HG02798 (cell line): ENCODE data around the gene PKD2.
"Not testable (repeated sequence)": the region's sequence is repeated elsewhere in the genome, so short reads cannot be mapped to it uniquely, and the experiment has no call there.

Experiments used
- ATAC-seq: cut with Tn5 transposase; IDR thresholded peaks from one replicate; pipeline ENCODE4 v1.9.1; 2021; ENCODE audit warnings: mild to moderate bottlenecking; ENCODE audit not compliant: unreplicated experiment, poor library complexity

PKD2 gene

DNA sequence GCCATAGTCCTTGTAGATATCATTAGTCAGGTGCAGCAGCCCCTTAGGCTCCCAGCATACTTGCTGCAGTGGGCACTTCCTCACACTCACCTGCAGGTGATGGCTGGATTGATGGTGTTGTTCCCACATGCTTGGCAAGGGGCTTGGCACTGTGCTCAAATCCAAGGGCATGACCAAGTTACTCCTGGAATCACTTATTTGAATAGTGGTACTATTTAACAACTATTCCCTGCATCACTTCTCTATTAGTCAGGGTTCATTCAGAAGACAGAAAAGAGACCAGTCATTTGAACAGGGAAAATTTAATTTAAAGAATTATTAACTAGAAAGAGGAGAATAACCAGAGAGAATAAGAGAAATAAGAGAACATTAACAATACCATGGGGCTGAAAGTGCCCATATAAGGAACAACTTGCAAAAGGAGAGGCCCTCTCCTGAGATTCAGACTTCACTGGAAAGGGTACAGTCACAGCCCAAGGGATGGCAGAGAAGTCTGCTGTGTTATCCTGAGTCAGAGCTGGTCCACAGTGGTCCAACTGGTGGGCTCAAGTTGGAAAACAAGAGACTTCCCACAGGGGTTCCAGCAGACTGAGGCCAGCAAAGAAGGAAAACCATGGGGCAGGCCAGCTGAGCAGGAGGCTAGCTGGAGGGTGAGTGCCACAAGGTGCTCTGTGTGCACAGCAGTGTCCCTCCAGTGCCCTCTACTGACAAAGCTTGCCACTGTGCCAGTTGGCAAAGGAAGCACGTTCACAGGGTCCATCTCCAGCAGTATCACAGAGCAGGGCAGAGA, 22.1 kb upstream of the PKD2 start:
- peak; percentile 89 for ATAC-seq

- no peak for ATAC-seq
Measured at GRCh38 chr4:87985887-87986200, 21.6 kb upstream of the PKD2 start.

- ATAC-seq: no peak
Measured at GRCh38 chr4:87986508-87986907, 20.9 kb upstream of the PKD2 start.

DNA sequence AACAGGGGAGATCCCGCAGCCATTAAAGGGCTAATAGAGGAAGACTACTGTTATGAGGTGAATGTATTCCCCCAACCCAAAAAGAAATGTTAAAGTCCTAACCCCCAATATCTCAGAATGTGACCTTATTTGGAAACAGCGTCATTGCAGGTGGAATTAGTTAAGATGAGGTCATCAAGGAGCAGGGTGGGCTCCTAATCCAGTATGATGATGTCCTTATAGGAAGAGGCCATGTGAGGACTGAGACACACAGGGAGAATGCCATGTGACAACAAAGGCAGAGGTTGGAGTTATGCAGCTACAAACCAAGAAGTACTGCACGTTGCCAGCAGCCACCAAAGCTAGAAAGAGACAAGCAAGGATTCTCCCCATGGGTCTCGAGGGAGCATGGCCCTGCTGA, 17.7 kb upstream of the PKD2 start:
- ATAC-seq: no peak

DNA sequence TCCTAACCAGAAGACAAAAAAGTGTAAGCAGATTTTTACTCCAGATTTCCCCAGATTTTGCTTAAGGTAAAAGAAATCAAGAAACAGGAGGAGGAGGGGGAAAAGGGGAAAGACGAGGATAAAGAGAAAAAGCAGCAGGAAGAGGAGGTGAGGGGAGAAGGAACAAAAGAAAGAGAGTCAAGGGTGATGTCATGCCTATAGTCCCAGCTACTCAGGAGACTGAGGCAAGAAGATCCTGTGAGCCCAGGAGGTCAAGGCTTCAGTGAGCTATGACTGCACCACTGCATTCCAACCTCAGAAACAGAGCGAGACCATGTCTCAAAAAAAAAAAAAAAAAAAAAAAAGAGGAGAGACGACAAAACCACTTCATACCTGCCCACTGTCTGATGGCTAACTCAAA, 12.0 kb upstream of the PKD2 start:
- ATAC-seq: no peak

- ATAC-seq: not testable (repeated sequence)
Measured at GRCh38 chr4:87999191-87999691, 8.2 kb upstream of the PKD2 start.

DNA sequence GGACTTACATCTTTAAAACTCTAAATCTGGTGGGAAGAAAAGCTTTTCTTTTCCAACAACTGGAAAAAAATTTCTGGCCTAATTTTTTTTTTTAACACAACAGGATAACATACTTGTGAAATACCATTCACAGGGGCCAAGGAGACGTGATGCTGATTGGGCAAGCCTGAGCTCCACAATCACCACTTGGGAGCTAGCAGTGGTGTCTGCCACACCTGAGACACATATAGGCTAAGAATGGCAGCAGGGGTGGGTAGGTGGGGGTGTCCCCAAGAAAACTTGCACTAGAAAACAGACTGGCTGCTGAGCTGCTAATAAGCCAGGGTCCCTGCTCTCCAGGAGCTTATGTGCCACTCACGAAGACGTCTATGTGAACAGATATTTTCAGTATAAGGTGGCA, 5.6 kb upstream of the PKD2 start:
- ATAC-seq: no peak

GRCh38 chr4:88002786-88003185, 4.6 kb upstream of the PKD2 start:
- no peak for ATAC-seq

- no peak for ATAC-seq
Measured at GRCh38 chr4:88003261-88003660, 4.2 kb upstream of the PKD2 start.

DNA sequence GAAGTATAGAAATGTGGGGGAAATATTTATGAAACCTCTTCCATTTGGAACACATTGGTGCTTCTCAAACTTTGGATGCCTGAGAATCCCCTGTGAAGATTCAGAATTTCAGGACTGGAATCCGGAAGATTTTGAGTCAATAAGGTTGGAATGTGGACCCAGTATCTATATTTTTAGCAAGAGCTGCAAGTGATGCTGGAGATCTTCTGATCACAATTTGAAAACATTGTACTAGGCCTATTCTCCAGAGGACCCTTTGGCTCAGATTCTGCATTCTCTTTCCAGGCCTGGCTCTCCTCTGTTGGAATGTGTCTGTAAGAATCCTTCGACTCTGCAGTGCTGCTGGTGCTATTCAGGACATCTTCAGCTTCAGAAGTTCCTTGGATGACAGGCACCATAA, 2.4 kb upstream of the PKD2 start:
- ATAC-seq: no peak

- no peak for ATAC-seq
Measured at GRCh38 chr4:88005946-88006345, 1.5 kb upstream of the PKD2 start.

GRCh38 chr4:88006956-88007303, 505 bp upstream of the PKD2 start:
- no peak for ATAC-seq

DNA sequence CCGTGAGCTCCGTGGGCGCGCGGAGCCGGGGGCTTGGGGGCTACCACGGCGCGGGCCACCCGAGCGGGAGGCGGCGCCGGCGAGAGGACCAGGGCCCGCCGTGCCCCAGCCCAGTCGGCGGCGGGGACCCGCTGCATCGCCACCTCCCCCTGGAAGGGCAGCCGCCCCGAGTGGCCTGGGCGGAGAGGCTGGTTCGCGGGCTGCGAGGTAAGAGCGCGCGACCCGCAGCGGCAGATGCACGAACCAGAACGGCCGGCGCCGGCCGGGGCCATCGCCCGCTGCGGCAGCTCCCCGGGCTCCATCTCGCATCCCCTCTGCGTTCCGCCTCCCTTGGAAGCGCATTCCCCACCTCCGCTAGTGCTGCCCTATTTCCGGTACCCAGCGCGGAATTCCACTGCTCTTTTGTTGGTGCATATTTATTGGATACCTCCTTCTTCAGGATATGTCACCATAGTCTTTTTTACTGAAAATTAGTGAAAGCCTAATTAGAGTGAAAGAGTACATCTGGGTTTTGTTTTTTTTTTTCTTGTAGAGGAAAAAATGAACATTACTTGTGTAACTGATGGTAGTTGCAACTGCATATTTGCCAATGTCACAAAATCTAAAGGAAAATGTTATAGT, 797 bp downstream of the PKD2 start:
- peak; percentile 37 for ATAC-seq

DNA sequence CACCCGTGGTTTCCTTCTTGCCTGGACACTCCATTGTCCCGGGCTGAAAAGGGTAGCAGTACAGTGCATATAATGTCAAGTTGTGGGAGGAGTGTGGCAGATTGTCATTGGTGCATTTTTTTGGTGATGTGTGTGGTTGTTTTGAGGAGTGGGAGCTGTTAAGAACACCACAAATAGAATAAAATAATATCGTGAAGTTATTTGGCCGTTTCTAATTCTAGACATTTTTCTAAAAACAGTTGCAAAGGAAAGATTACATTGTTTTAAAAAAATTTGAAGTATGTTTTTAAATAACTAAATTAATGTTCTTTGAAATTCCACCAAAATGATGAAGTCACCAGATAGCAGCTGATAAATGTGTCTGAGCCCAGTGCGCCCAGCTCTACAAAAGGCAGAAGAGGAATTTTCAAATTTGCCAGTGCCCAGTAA, 1.3 kb downstream of the PKD2 start:
- ATAC-seq: no peak

GRCh38 chr4:88009871-88010270, 2.4 kb downstream of the PKD2 start:
- no peak for ATAC-seq

GRCh38 chr4:88010966-88011365, 3.5 kb downstream of the PKD2 start:
- ATAC-seq: no peak

GRCh38 chr4:88012647-88013046, 5.2 kb downstream of the PKD2 start:
- peak; percentile 40 for ATAC-seq

- ATAC-seq: no peak
Measured at GRCh38 chr4:88014386-88014905, 7.0 kb downstream of the PKD2 start.

GRCh38 chr4:88015659-88016295, 8.3 kb downstream of the PKD2 start:
- ATAC-seq: no peak

- no peak for ATAC-seq
Measured at GRCh38 chr4:88017516-88018297, 10.3 kb downstream of the PKD2 start.

GRCh38 chr4:88018466-88018865, 11.0 kb downstream of the PKD2 start:
- ATAC-seq: no peak
